Amniotic epithelial cell (primary cell): ENCODE data around the gene RAP1GAP.
"Not testable (repeated sequence)": the region's sequence is repeated elsewhere in the genome, so short reads cannot be mapped to it uniquely, and the experiment has no call there.

Source experiments
- DNase-seq: peaks from one replicate; pipeline ENCODE4 v3.0.0-alpha.2; 2010; ENCODE audit warnings: low read depth

The RAP1GAP gene

GRCh38 chr1:21568809-21569385 lies 100.3 kb downstream of the RAP1GAP start:
- DNase-seq, result no peak

DNA sequence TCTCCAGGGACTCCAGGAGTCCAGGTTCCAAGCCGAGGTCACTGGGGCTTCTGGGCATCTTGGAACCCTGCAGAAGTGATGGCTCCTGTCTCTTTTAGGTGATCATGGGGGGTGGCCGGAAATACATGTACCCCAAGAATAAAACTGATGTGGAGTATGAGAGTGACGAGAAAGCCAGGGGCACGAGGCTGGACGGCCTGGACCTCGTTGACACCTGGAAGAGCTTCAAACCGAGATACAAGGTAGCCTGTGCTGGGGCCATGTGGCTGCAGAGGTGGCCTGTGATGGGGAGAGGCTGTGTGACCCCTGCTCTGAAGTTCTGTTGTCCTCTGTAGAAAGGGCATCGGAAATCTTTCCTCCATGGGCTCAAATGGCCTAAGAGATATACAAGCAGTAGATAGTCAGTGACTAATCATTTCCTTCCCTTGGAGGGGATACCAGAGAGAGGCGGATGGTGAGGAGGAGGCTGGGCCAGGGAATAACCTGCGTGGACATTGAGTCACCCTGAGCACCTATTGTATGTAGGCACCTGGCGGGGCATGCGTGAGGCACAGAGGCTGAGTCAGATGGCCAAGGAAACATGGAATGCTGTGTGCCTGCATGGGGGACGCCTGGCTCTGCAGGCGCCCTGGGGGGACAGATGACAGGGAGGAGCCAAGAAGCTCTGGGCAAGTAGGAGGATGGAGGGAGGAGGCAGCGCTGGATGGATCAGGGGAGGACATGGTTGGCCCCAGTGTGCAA lies 101.0 kb downstream of the RAP1GAP start:
- DNase-seq, result no peak

GRCh38 chr1:21567241-21568005 lies 101.7 kb downstream of the RAP1GAP start:
- peak; percentile 60 for DNase-seq

DNA sequence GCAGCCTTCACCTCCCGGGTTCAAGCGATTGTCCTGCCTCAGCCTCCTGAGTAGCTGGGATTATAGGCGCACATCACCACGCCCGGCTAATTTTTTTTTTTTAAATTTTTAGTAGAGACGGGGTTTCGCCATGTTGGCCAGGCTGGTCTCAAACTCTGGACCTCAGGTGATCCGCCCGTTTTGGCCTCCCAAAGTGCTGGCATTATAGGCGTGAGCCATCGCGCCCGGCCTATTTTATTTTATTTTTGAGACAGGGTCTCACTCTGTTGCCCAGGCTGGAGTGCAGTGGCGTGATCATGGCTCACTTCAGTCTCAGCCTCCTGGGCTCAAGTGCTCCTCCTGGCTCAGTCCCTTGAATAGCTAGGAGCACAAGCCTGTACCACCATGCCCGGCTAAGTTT lies 102.8 kb downstream of the RAP1GAP start:
- DNase-seq, result not testable (repeated sequence)

GRCh38 chr1:21565285-21565684 lies 103.9 kb downstream of the RAP1GAP start:
- DNase-seq, result no peak

- DNase-seq, result no peak
Measured at GRCh38 chr1:21564521-21565095, 104.5 kb downstream of the RAP1GAP start.

GRCh38 chr1:21563971-21564370 lies 105.2 kb downstream of the RAP1GAP start:
- DNase-seq, result no peak

GRCh38 chr1:21562896-21563295 lies 106.3 kb downstream of the RAP1GAP start:
- DNase-seq, result no peak

DNA sequence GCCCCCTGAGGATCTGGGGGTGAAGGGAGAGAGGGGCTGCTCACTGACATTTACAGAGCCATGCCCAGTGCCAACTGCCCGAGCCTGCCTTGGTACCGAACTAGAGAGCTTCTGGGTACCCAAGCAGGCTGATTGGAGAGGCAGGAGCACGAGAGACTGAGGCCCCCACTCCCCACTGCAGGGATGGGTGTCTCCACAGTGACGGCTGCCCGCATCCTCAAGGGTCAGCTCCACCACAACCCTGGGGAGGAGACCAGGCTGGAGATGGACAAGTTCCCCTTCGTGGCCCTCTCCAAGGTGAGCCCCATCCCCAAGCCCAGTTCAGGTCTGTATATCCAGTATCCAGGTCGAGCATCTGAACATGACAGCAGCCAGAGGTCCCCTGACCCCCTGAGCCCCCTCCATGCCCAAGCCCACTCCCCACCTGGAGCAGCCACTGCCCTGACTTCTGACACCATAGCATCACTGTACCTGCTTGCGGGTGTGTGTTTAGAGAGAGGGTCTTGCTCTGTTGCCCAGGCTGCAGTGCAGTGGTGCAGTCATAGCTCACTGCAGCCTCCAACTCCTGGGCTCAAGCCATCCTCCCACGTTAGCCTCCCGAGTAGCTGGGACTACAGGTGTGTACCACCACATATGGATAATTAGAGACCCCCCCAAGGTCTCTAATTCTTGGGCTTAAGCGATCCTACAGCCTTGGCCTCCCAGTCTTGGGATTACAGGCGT lies 108.1 kb downstream of the RAP1GAP start:
- DNase-seq, result no peak

DNA sequence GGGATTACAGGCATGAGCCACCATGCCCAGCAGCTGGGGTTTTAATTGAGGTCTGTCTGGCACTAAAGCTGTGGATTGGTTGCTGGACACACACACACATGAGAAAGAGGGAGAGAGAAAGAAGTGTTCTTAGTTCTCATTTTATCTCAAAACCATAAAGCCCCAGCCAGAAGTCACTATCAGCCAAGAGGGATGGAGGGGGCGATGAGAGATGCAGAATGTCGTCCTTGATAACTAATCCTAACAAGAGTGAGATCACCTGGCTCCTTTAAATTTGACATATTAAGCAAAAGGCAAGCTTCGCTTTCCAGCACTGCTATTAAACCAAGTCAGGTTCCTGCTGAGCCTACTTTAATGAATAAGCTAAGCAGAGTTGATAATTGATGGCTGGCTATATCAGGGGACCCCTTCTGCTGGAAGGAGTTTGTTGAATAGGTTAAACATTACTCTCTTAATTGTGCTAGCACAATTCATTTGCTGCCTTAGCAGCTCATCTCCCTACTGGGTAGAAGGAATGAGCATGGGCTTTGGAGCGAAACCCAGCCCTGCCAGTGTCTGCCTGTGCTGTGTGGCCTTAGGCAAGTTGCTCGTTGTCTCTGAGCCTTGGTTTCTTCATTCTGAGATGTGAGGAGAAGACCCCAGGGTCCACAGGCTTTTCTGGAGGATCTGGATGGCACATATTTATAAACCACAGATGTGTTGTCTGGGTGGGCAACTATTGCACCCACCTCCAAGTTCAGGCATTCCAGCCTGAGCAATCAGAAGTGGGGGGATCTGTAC lies 109.2 kb downstream of the RAP1GAP start:
- no peak for DNase-seq

GRCh38 chr1:21553116-21553926 lies 115.8 kb downstream of the RAP1GAP start:
- peak; percentile 58 for DNase-seq

- DNase-seq, result peak; percentile 96
Measured at GRCh38 chr1:21552715-21553114, 116.4 kb downstream of the RAP1GAP start.

- DNase-seq, result no peak
Measured at GRCh38 chr1:21550866-21551475, 118.2 kb downstream of the RAP1GAP start.

DNA sequence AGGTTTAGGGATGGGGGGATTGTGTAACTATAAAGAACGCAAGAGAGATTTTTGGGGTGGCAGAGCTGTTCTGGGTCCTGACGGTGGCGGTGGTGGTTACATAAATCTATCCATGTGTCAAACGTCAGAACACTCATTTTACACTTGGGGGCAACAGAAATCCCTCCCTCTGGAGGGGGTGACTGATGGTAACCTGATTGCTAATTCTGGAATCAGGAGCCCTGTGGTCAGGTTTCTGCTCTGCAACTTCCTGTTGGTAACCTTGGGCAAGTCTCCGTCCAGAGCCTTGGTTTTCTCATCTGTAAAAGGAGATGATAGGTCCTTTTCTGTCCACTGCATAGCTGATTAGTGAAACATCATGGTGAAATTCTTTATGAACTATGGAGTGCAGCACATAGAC lies 119.1 kb downstream of the RAP1GAP start:
- DNase-seq, result peak; percentile 41

GRCh38 chr1:21547876-21548275 lies 121.3 kb downstream of the RAP1GAP start:
- no peak for DNase-seq
